ENCODE results near the gene SLC9A9.

Gene SLC9A9

GRCh38 chr3:143484846-143485512, 363.3 kb downstream of the SLC9A9 start:
- no peak for DNase-seq

- DNase-seq = peak; percentile 29
These were observed 365.1 kb downstream of the SLC9A9 start for GRCh38 chr3:143483214-143483613.

- no peak for DNase-seq
These were observed 365.9 kb downstream of the SLC9A9 start for GRCh38 chr3:143482106-143483088.

GRCh38 chr3:143480344-143480743, 367.9 kb downstream of the SLC9A9 start:
- peak; percentile 97 for DNase-seq

GRCh38 chr3:143479727-143480126, 368.5 kb downstream of the SLC9A9 start:
- no peak for DNase-seq

GRCh38 chr3:143478115-143478693, 370.1 kb downstream of the SLC9A9 start:
- DNase-seq = no peak

GRCh38 chr3:143476965-143477640, 371.2 kb downstream of the SLC9A9 start:
- no peak for DNase-seq

- no peak for DNase-seq
These were observed 372.3 kb downstream of the SLC9A9 start for GRCh38 chr3:143475981-143476380.

- DNase-seq = no peak
These were observed 375.3 kb downstream of the SLC9A9 start for GRCh38 chr3:143472731-143473523.

GRCh38 chr3:143471705-143472104, 376.6 kb downstream of the SLC9A9 start:
- DNase-seq = no peak

GRCh38 chr3:143469159-143469558, 379.1 kb downstream of the SLC9A9 start:
- no peak for DNase-seq

- DNase-seq = no peak
These were observed 382.6 kb downstream of the SLC9A9 start for GRCh38 chr3:143465666-143466065.

GRCh38 chr3:143464850-143465249, 383.4 kb downstream of the SLC9A9 start:
- DNase-seq = peak; percentile 95

GRCh38 chr3:143455480-143455879, 392.8 kb downstream of the SLC9A9 start:
- DNase-seq = no peak

GRCh38 chr3:143450632-143451031, 397.6 kb downstream of the SLC9A9 start:
- no peak for DNase-seq

- no peak for DNase-seq
These were observed 400.8 kb downstream of the SLC9A9 start for GRCh38 chr3:143447491-143447890.

GRCh38 chr3:143445118-143445517, 403.1 kb downstream of the SLC9A9 start:
- DNase-seq = no peak

- peak; percentile 96 for DNase-seq
These were observed 404.4 kb downstream of the SLC9A9 start for GRCh38 chr3:143443851-143444331.

- DNase-seq = no peak
These were observed 405.3 kb downstream of the SLC9A9 start for GRCh38 chr3:143442814-143443447.

- no peak for DNase-seq
These were observed 406.6 kb downstream of the SLC9A9 start for GRCh38 chr3:143441516-143442171.

GRCh38 chr3:143439817-143440216, 408.5 kb downstream of the SLC9A9 start:
- no peak for DNase-seq
